ENCODE measurements around the gene EFCAB11.

DNA sequence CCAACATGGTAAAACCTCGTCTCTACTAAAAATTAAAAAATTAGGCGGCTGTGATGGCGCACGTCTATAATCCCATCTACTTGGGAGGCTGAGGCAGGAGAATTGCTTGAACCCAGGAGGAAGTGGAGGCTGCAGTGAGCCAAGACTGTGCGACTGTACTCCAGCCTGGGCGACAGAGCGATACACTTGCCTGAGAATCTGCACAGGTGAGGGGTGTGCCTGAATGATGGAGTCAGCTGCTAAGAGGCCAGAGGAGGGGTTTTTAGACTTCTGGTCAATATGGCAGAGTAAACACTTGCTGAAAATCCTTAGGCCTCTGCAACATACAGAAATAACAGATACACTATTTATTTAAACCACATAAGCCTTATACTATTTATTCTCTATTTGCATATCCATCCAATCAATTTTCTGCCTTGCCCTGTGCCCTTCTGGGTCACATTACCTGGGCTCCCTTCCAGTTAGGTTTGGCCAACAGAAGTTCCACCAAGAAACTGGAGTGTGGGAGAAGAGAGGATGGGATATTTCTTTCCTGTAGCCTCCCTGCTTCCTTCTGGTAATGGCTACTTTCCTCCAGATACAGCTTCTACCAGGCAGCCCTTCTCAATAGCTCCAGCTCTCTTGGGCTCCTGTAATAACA lies 117.6 kb downstream of the EFCAB11 start:
- TF ChIP-seq, protein P1, sequence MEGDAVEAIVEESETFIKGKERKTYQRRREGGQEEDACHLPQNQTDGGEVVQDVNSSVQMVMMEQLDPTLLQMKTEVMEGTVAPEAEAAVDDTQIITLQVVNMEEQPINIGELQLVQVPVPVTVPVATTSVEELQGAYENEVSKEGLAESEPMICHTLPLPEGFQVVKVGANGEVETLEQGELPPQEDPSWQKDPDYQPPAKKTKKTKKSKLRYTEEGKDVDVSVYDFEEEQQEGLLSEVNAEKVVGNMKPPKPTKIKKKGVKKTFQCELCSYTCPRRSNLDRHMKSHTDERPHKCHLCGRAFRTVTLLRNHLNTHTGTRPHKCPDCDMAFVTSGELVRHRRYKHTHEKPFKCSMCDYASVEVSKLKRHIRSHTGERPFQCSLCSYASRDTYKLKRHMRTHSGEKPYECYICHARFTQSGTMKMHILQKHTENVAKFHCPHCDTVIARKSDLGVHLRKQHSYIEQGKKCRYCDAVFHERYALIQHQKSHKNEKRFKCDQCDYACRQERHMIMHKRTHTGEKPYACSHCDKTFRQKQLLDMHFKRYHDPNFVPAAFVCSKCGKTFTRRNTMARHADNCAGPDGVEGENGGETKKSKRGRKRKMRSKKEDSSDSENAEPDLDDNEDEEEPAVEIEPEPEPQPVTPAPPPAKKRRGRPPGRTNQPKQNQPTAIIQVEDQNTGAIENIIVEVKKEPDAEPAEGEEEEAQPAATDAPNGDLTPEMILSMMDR (IDR thresholded peaks at IDR 0.05; ENCODE audit: low read length), result no peak
- no peak for TF ChIP-seq EZH2 (IDR thresholded peaks at IDR 0.05; ENCODE audit: borderline replicate concordance, low read length)
